ENCODE results near the gene DIDO1. TPM values are rescaled to one million over a fixed set of nuclear protein-coding genes. Genes with fewer than 3 reads are reported as not detected.

The DIDO1 gene
- total and polyA plus RNA-seq, 2 of the 4 experiments (the other 2 are of a cell fraction): 21.8 to 28.1 TPM

GRCh38 chr20:62876501-62876901 lies 49.8 kb downstream of the DIDO1 start:
- Histone ChIP-seq H3K18ac (ENCODE audit: low read depth, low read length) (no peak overlapping the region), H2BK5ac (ENCODE audit: low read depth, low read length, poor library complexity, severe bottlenecking) (no peak overlapping the region), H3K23ac (ENCODE audit: low read depth, low read length) (0 out of 2 replicates have a peak overlapping the region, but pooled peaks have one; percentile 31), H2AK9ac (replicated peaks; ENCODE audit: low read depth, low read length, poor library complexity) (peak overlapping the region; percentile 84), H3K27me3 (ENCODE audit: control insufficient read depth, insufficient read depth, low read length) (no peaks in the 10 kb centered on the region), H3K9ac (ENCODE audit: low read depth, low read length) (no peak overlapping the region), H3K36me3 (ENCODE audit: control insufficient read depth, insufficient read depth, low read length) (peaks cover 8% of the 10 kb centered on the region), H3K27ac (ENCODE audit: insufficient read depth, low read length) (no peak overlapping the region), H2AK5ac (ENCODE audit: low read depth, low read length) (peak overlapping the region; percentile 40; the same call in 1 of the 2 replicates), H3K9me3 (ENCODE audit: control insufficient read depth, insufficient read depth, low read length) (no peaks in the 10 kb centered on the region), H3K79me1 (ENCODE audit: low read depth in 1 of 2, low read length in 2 of 2) (no peaks in the 10 kb centered on the region), H2BK15ac (ENCODE audit: low read depth, low read length) (peak overlapping the region; percentile 37; the same call in 1 of the 3 replicates), H2BK120ac (ENCODE audit: low read depth, low read length) (no peak overlapping the region), H3K9me1 (ENCODE audit: insufficient read depth, low read length) (no peaks in the 10 kb centered on the region; the same call in 1 of the 2 replicates), H4K91ac (ENCODE audit: insufficient read depth, low read depth, low read length) (peak overlapping the region; percentile 55), H3K4ac (ENCODE audit: low read depth, low read length) (no peak overlapping the region; the same call in 1 of the 2 replicates), H2AFZ (replicated peaks; ENCODE audit: low read length, poor library complexity) (peak overlapping the region; percentile 82), H3K56ac (ENCODE audit: extremely low read depth, insufficient read depth, low read length) (no peak overlapping the region), H4K5ac (ENCODE audit: low read depth, low read length) (no peak overlapping the region; the same call in 1 of the 2 replicates), H3K4me2 (ENCODE audit: low read depth, low read length) (no peak overlapping the region), H4K8ac (ENCODE audit: low read depth in 2 of 2, low read length in 2 of 2) (peak overlapping the region; percentile 65 to 95; a peak in 3 of 4 replicates), H4K20me1 (ENCODE audit: insufficient read depth, low read length) (no peaks in the 10 kb centered on the region), H3K14ac (replicated peaks; ENCODE audit: low read depth, low read length) (no peak overlapping the region), H3K4me1 (ENCODE audit: control insufficient read depth, insufficient read depth, low read length) (peaks cover 7% of the 10 kb centered on the region; the same call in 1 of the 2 replicates), H2BK20ac (ENCODE audit: low read depth, low read length) (no peak overlapping the region; the same call in 1 of the 2 replicates), H3K4me3 (ENCODE audit: insufficient read depth, low read depth, low read length) (no peak overlapping the region)
- BruUV-seq (replicated peaks): no TSS peak
- dilution Hi-C loops (cut with HindIII; ENCODE audit: low sequenced_read_pairs, unreplicated experiment) (no loop called here), in situ Hi-C loops (cut with MboI; ENCODE audit: low sequenced_read_pairs) (loop anchor here (10.0 kb wide), 1 partner anchor 138 kb away; no protein-coding TSS in a partner anchor), intact Hi-C loops (cut with micrococcal nuclease) (no loop called here)
- WGBS, 2 experiments (ENCODE audit: extremely low coverage in 2 of 2, insufficient read length in 1 of 2): 68% methylated on average over 3 of the region's 13 CpGs; no CpG with 5 or more reads in 1 of the 2 experiments
- ATAC-seq (ENCODE audit: low read depth): no peak
- ChIA-PET POLR2A (ENCODE audit: unreplicated experiment) (no interaction called here), CTCF (interaction anchor here (1.1 to 3.6 kb wide), 3 partner anchors 11 to 32 kb away, joined by 3 to 12 read pairs (median 3); no protein-coding TSS in a partner anchor)
- DNase-seq: no peak
- TF ChIP-seq MXI1 (IDR thresholded peaks at IDR 0.05; ENCODE audit: borderline replicate concordance, low read depth, low read length): no peak
- TF ChIP-seq, protein P1, sequence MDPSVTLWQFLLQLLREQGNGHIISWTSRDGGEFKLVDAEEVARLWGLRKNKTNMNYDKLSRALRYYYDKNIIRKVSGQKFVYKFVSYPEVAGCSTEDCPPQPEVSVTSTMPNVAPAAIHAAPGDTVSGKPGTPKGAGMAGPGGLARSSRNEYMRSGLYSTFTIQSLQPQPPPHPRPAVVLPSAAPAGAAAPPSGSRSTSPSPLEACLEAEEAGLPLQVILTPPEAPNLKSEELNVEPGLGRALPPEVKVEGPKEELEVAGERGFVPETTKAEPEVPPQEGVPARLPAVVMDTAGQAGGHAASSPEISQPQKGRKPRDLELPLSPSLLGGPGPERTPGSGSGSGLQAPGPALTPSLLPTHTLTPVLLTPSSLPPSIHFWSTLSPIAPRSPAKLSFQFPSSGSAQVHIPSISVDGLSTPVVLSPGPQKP (IDR thresholded peaks at IDR 0.05; ENCODE audit: borderline replicate concordance, low read depth, low read length): no peak
- TF ChIP-seq NFE2L2 (IDR thresholded peaks at IDR 0.05; ENCODE audit: low read depth, low read length): no peak
- TF ChIP-seq MAZ (IDR thresholded peaks at IDR 0.05; ENCODE audit: borderline replicate concordance, low read depth, low read length): no peak
- no peak for TF ChIP-seq FOS (IDR thresholded peaks at IDR 0.05; ENCODE audit: low read depth, low read length)
- TF ChIP-seq POLR2A (IDR thresholded peaks at IDR 0.05; ENCODE audit: low read depth, low read length): no peak
- TF ChIP-seq, protein P2, sequence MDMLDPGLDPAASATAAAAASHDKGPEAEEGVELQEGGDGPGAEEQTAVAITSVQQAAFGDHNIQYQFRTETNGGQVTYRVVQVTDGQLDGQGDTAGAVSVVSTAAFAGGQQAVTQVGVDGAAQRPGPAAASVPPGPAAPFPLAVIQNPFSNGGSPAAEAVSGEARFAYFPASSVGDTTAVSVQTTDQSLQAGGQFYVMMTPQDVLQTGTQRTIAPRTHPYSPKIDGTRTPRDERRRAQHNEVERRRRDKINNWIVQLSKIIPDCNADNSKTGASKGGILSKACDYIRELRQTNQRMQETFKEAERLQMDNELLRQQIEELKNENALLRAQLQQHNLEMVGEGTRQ (IDR thresholded peaks at IDR 0.05; ENCODE audit: low read depth, low read length): no peak
- no peak for TF ChIP-seq CHD1 (IDR thresholded peaks at IDR 0.05; ENCODE audit: low read depth, low read length)

All from IMR-90 (cell line).